CD4-positive, alpha-beta T cell treated with Interleukin-6 for 4 hours (primary cell): Measurements from ENCODE around the gene PRAMEF4.
"Not testable (repeated sequence)": the region's sequence is repeated elsewhere in the genome, so short reads cannot be mapped to it uniquely, and the experiment has no call there.

Experiments
- DNase-seq: peaks from one replicate; pipeline ENCODE4 v3.0.0-alpha.2; 2020; ENCODE audit warnings: mixed read lengths

The PRAMEF4 gene

DNA sequence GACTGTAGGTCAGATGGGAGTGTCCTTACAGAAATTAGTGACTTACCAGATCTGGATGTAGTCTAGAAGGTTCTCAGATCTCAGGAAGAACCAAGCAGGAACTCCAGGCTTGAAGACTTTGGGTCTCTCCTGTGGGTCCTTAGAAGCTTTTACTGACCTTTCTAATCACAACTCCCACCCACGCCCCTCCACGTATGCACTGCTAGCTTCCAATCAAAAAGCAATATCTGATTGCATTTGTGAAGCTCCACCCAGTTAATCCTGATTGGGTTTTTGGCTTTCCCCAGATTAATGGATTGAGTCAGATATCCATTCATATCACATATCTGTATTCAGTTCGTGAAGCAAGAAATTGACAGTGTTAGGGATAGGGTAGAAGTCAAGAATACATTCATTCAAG, at the start of gene PRAMEF4:
TSS of gene PRAMEF4 (minus strand) at position 101 of the 400 bp plus-strand sequence. CDS start 2,807 bp downstream, outside the sequence.
- not testable (repeated sequence) for DNase-seq

DNA sequence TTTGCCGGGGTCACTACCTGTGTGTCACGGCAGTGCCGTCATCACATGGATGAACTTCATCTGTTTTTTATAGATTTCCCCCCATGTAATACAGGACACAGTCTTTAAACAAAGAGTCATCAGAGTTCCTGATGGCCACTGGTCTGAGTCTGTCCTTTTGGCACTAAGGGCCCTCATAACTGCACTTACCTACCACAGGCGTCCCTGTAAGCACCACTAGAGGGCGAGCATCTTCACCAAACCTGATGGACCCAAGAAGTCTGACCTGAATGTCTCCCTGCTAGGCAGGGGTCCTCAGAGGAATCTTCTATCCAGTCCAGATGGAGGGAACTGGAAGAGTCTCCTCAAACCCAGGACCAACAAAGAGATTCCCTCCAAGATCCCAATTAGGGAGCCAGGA, 38.4 kb upstream of the PRAMEF4 start:
- not testable (repeated sequence) for DNase-seq

GRCh38 chr1:12921749-12922148, 35.7 kb upstream of the PRAMEF4 start:
- DNase-seq, result not testable (repeated sequence)

GRCh38 chr1:12916310-12916709, 30.3 kb upstream of the PRAMEF4 start, which contains the start of gene PRAMEF7:
PRAMEF7 (plus strand) TSS chr1:12916610; CDS start chr1:12917693, 1,083 bp downstream.
- not testable (repeated sequence) for DNase-seq

- DNase-seq, result not testable (repeated sequence)
Measured at GRCh38 chr1:12903793-12904572, 18.0 kb upstream of the PRAMEF4 start.

DNA sequence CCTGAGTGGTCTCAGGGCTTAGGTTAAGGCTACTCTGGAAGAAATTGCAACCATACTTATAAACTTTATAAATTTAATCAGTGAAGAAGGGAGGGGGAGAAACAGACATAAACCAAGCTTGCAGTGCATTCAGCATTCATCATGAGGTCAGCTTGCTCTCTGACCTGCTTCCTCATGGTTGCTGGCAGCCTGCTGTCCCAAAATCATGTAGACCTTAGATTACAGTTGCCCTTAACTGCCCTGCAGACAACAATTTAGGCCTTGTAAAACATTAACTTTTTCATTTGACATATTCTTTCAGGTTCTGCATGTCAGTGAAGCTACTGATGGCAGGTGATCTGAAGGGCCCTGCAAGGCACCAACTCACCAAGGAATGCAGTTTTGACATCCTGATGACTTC, 13.2 kb upstream of the PRAMEF4 start:
- not testable (repeated sequence) for DNase-seq

GRCh38 chr1:12898170-12898569, 12.2 kb upstream of the PRAMEF4 start, which contains the start of gene PRAMEF10:
PRAMEF10 (minus strand) TSS chr1:12898270; CDS start chr1:12895847, 2,423 bp downstream.
- not testable (repeated sequence) for DNase-seq

DNA sequence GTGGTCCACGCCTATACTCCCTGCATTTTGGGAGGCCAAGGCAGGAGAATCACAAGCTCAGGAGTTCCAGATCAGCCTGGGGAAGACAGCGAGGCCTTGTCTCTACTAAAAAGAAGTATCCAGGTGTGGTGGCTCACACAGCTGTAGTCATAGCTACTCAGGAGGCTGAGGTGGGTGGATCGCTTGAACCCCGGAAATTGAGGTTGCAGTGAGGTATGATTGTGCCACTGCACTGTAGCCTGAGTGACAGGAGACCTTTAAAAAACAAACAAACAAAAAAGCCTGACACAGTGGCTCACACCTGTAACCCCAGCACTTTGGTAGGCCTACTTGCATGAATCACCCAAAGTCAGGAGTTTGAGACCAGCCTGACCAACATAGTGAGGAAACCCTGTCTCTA, 7.5 kb downstream of the PRAMEF4 start:
- DNase-seq, result not testable (repeated sequence)

- DNase-seq, result not testable (repeated sequence)
Measured at GRCh38 chr1:12863131-12863880, 22.7 kb downstream of the PRAMEF4 start.

DNA sequence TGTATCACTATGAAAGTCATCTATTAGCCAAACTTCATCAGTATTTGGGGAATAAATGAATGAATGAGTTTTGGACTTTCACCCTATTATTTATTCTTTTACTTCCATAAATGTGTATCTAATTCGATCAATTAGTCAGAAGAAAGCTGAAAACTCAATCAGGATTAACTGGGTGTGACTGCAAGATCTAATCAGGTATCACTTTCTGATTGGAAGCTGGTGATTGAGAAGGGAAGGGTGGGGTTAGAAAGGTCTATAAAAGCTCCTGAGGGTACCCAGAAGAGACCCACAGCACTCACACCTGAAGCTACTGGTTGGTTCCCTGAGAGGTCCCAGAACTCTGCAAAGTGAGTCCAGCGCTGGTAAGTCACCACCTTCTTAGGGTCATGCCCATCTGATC, 29.2 kb downstream of the PRAMEF4 start, which contains the start of gene PRAMEF2:
TSS of gene PRAMEF2 (plus strand) at position 301 of the 400 bp plus-strand sequence. CDS start 1,924 bp downstream, outside the sequence.
- DNase-seq, result not testable (repeated sequence)

GRCh38 chr1:12851779-12852178, 34.2 kb downstream of the PRAMEF4 start:
- no peak for DNase-seq

DNA sequence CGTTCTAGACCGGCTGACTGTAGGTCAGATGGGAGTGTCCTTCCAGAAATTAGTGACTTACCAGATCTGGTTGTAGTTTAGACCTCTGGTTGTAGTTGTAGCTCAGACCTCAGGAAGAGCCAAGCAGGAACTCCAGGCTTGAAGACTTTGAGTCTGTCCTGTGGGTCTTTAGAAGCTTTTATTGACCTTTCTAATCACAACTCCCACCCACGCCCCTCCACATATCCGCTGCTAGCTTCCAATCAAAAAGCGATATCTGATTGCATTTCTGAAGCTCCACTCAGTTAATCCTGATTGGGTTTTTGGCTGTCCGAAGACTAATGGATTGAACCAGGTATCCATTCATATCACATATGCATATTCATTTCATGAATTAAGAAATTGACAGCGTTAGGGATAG, 37.4 kb downstream of the PRAMEF4 start, which contains the start of gene HNRNPCL1:
TSS of gene HNRNPCL1 (minus strand) at position 101 of the 400 bp plus-strand sequence. CDS start 431 bp downstream, outside the sequence.
- DNase-seq, result not testable (repeated sequence)

DNA sequence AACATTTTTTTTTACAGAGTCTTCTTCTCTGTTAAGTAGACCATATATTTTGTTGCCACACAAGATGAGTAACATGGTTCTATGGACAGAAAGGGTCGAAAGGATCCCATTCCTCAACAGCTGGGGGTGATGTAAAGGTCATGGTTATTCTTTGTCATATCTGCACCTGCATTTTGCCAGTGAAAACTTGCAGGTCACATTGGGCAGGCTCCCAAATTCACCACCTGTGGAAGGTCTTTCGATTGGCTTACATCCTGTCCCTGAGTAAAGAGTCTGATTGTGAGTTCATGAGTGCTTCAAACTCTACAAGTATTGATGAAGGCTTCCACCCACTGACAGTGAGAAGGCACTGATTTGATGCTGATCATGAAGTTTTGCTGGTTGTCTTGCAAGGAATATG, 52.8 kb downstream of the PRAMEF4 start:
- not testable (repeated sequence) for DNase-seq

DNA sequence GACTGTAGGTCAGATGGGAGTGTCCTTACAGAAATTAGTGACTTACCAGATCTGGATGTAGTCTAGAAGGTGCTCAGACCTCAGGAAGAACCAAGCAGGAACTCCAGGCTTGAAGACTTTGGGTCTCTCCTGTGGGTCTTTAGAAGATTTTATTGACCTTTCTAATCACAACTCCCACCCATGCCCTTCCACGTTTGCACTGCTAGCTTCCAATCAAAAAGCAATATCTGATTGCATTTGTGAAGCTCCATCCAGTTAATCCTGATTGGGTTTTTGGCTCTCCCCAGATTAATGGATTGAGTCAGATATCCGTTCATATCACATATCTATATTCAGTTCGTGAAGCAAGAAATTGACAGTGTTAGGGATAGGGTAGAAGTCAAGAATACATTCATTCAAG, 54.7 kb downstream of the PRAMEF4 start, which contains the start of gene PRAMEF11:
TSS of gene PRAMEF11 (minus strand) at position 101 of the 400 bp plus-strand sequence. CDS start 2,621 bp downstream, outside the sequence.
- DNase-seq, result not testable (repeated sequence)
